Measurements from ENCODE around the gene CC2D1A.

GRCh38 chr19:13864667-13865570 is 41.1 kb upstream of the CC2D1A start:
- TF ChIP-seq CTCF (IDR thresholded peaks at IDR 0.05) = no peak
- TF ChIP-seq POLR2A (IDR thresholded peaks at IDR 0.05) = no peak
- TF ChIP-seq EP300 (IDR thresholded peaks at IDR 0.05) = no peak

Measured in tibial nerve (tissue), 4 donors.